ENCODE measurements around the gene VDR. TPM values are rescaled to one million over a fixed set of nuclear protein-coding genes. Genes with fewer than 3 reads are reported as not detected.

Gene VDR
- total RNA-seq, 1 donor from 2014 or later = 6.7 TPM

DNA sequence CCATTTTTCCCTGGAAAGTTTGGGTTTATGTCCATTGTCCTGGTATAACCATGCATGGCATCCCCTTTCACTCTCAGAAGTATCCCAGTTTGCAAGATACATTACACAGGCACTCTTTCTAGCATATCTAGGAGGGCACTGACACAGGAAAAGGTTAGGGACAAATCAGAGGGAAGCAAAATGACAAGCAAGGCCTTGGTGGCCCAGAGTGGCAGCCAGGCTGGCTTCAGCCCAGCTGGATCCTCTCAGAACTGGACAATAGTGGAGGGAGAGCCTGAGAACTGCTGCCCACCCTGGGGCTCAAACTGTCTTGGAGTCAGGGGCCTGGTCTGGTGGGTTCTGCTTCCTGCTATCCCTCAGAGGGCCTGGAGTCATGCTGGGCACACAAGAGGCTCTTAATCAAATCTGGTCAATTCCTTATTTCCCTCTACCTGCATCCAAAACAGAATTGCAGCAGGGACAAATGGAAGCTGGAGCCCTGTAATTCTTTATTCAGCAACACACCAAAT is 2.6 kb downstream of the VDR start:
- no peak for DNase-seq (ENCODE audit: low read depth)
- TF ChIP-seq, protein P1, sequence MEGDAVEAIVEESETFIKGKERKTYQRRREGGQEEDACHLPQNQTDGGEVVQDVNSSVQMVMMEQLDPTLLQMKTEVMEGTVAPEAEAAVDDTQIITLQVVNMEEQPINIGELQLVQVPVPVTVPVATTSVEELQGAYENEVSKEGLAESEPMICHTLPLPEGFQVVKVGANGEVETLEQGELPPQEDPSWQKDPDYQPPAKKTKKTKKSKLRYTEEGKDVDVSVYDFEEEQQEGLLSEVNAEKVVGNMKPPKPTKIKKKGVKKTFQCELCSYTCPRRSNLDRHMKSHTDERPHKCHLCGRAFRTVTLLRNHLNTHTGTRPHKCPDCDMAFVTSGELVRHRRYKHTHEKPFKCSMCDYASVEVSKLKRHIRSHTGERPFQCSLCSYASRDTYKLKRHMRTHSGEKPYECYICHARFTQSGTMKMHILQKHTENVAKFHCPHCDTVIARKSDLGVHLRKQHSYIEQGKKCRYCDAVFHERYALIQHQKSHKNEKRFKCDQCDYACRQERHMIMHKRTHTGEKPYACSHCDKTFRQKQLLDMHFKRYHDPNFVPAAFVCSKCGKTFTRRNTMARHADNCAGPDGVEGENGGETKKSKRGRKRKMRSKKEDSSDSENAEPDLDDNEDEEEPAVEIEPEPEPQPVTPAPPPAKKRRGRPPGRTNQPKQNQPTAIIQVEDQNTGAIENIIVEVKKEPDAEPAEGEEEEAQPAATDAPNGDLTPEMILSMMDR (conservative IDR thresholded peaks at IDR 0.05; ENCODE audit: low read depth, low read length) = no peak
- no peak overlapping the region for H3K4me3 ChIP-seq (ENCODE audit: low read depth, low read length)

DNA sequence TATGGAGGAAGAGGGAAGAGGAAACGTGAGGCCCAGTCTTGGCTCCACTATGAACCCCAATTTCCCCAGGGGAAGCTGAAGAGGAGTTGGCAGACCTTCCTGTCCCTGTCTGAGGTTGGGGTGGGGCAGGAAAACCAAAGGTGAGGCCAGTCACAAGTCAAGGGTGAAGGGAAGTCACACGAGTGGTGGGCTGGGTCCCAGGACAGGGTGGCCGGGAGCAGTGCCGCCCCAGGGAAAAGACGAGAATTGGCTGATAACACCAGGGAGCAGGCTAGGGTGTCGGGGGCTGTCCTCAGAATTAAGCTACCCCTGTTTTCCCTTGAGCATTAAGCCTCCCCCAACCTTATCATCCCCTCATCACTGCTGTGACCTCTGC is 3.1 kb downstream of the VDR start:
- H3K4me3 ChIP-seq (ENCODE audit: low read depth, low read length) = no peak overlapping the region
- DNase-seq (ENCODE audit: low read depth) = no peak
- TF ChIP-seq, protein P1 (conservative IDR thresholded peaks at IDR 0.05; ENCODE audit: low read depth, low read length) = no peak

DNA sequence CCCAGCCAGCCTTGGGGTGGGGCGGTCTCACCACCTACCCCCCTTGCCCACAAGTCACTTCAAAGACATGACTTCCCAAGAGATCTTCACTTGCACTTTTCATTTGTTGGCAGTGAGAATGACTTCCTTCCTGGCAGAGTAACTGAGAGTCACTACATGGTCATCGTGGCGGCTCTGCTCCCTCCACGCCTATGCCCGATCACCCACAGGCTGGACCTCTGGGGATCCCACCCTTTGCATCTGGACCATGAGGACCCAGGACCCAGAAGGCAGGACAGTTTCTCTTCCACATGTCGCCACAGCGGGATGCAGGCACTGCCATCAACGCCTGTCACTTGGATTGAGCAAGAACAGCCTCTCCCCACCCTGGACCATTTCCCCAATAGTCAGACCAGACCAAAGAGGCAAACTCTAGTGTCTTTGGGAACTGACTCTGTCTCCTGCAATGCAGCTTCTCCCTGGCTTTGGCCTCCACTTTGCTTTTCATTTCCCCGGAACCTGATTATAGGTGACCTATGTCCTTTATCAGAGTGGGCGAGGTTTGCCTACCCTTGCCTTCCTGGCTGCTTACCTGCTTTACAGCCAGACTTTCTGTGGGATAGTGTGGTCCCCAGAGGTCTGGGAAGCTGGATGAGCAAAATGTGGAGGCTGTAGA is 3.6 kb downstream of the VDR start:
- TF ChIP-seq, protein P1 (conservative IDR thresholded peaks at IDR 0.05; ENCODE audit: low read depth, low read length) = no peak
- H3K4me3 ChIP-seq (ENCODE audit: low read depth, low read length) = no peak overlapping the region
- no peak for DNase-seq (ENCODE audit: low read depth)

GRCh38 chr12:47900131-47901062 is 4.4 kb downstream of the VDR start:
- DNase-seq (ENCODE audit: low read depth) = peak; percentile 63
- H3K4me3 ChIP-seq (ENCODE audit: low read depth, low read length) = no peak overlapping the region
- TF ChIP-seq, protein P1 (conservative IDR thresholded peaks at IDR 0.05; ENCODE audit: low read depth, low read length) = peak; percentile 66

- DNase-seq (ENCODE audit: low read depth) = no peak
- TF ChIP-seq, protein P1 (conservative IDR thresholded peaks at IDR 0.05; ENCODE audit: low read depth, low read length) = no peak
- H3K4me3 ChIP-seq (ENCODE audit: low read depth, low read length) = no peak overlapping the region
These were observed 5.3 kb downstream of the VDR start for GRCh38 chr12:47899466-47899865.

DNA sequence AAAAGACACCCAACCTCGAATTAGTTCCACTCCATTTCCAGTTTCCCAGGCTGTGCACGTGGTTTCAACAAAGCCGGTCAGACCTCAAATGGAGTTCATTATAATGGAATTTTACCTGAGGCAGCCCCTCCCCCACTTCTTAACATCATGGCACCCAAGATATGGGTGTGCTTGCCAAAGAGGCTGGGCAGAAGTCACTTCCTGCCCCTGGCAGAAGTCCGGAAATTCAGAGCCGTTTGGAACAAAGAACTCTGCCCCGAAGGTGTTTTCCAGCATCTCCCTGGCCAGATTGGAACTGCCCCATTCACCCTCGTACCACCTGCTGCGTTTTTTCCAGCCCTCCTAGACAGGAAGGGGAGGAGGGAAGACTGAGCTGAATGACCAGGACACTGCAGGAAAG is 8.2 kb downstream of the VDR start:
- H3K4me3 ChIP-seq (ENCODE audit: low read depth, low read length) = no peak overlapping the region
- DNase-seq (ENCODE audit: low read depth) = no peak

More for the DNA sequence above, 8.2 kb downstream of the VDR start:
- TF ChIP-seq, protein P1 (conservative IDR thresholded peaks at IDR 0.05; ENCODE audit: low read depth, low read length) = no peak
